GM12891 (cell line): ENCODE data around the gene CFAP97D2.

Experiments
- PAX5 ChIP-seq: IDR thresholded peaks from 2 replicates; pipeline ENCODE4 v1.6.1; 2011; ENCODE audit warnings: low read length, moderate library complexity, mild to moderate bottlenecking; ENCODE audit not compliant: insufficient read depth, severe bottlenecking
- POLR2A ChIP-seq: IDR thresholded peaks from 2 replicates; pipeline ENCODE4 v1.6.1; 2011; ENCODE audit warnings: low read depth, low read length, control low read depth
- POLR2AphosphoS5 ChIP-seq: IDR thresholded peaks from 2 replicates; pipeline ENCODE4 v1.6.1; 2011; ENCODE audit warnings: low read depth, low read length, control low read depth
- POU2F2 ChIP-seq: IDR thresholded peaks from 2 replicates; pipeline ENCODE4 v1.6.1; 2011; ENCODE audit warnings: low read depth, mild to moderate bottlenecking, control low read depth, low read length, moderate library complexity
- SPI1 ChIP-seq: IDR thresholded peaks from 2 replicates; pipeline ENCODE4 v1.6.1; 2011; ENCODE audit warnings: low read depth, low read length, control low read depth
- TAF1 ChIP-seq: IDR thresholded peaks from 2 replicates; pipeline ENCODE4 v1.6.1; 2011; ENCODE audit warnings: low read depth, low read length, control low read depth

DNA sequence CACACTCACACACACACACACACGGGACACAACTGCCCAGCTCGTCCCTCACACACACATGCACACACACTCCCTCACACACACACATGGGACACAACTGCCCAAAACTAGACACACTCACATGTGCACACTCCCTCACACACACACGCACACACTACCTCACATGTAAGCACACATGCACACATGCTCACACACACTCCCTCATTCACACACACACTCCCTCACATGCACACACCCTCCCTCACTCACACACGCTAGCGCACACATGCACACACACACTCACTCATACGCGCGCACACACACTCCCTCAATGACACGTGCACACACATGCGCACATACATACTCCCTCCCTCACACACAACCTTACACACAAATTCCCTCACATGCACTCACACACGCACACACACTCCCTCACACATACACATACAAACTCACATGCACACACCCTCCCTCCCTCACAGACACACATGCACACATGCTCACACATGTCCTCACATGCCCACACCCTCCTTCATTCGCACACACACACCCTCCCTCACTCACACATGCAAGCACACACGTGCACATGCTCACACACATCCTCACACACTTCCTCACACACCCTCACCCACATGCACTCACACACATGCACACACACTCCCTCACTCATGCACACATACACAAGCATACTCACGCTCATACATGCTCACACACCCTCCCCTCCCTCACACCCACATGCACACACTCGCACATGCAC is 37.6 kb upstream of the CFAP97D2 start:
- TF ChIP-seq POLR2AphosphoS5 (no peak), POLR2A (no peak), TAF1 (no peak), POU2F2 (0 out of 2 replicates have a peak, but pooled peaks have one; percentile 24), SPI1 (no peak), PAX5 (no peak)
